K562 (cell line): ENCODE results near the gene BICDL1. TPM values are rescaled to one million over a fixed set of nuclear protein-coding genes. Genes with fewer than 3 reads are reported as not detected.

ENCODE experiments used
- ATAC-seq: fragments of 200-7000 bp; cut with Tn5 transposase; 3 replicates; pipeline ENCODE4 v1.9.1; 2020; ENCODE audit warnings: moderate library complexity
- BruUV-seq: library from RNA; stranded (reverse); fragments of 400-500 nt; replicated peaks from 2 replicates; lab custom pipeline; 2021; lab: Mats Ljungman, UMichigan
- CTCF ChIA-PET: fragments of 300-600 bp; formaldehyde crosslinking; extraction: SDS; loops from one replicate; lab custom pipeline; 2021; ENCODE audit warnings: low intra/inter-chr PET ratio; lab: Yijun Ruan, JAX
- POLR2A ChIA-PET: fragments of 300-600, 350-650 bp; sonication (Branson Sonifier 250); formaldehyde crosslinking; extraction: SDS; loops from one replicate; lab custom pipeline; 2021; ENCODE audit warnings: antibody characterized with exemption, inconsistent platforms; lab: Yijun Ruan, JAX
- DNase-seq, 4 experiments: peaks; one replicate each; pipeline versions ENCODE4 v3.0.0 to v3.0.0-alpha.2; 2011 to 2018; ENCODE audit warnings: low spot score in 3 of 4, mixed read lengths in 3 of 4; ENCODE audit errors: extremely low read depth in 1 of 4
- FAIRE-seq: peaks from 2 replicates; lab custom pipeline; 2011; peaks lifted over from hg19 to GRCh38; lab: Jason Lieb, UNC
- H2AFZ ChIP-seq: 2 replicates; pipeline ENCODE4 v1.6.0; 2011; ENCODE audit warnings: low read depth, low read length, control low read depth, inconsistent platforms
- H3K27ac ChIP-seq: fragments of 200-600 bp; 3 replicates; pipeline ENCODE4 v1.8.0; 2011; ENCODE audit warnings: low read depth, mild to moderate bottlenecking, control low read depth, inconsistent platforms, low read length, moderate library complexity, mixed read lengths; ENCODE audit errors: extremely low read depth
- H3K27me3 ChIP-seq, 2 experiments: fragments of 300-600 bp in 1 of 2; 2 replicates in 1 of 2; 3 replicates in 1 of 2; pipeline versions ENCODE4 v1.6.0 to v1.8.0; 2011; ENCODE audit warnings: inconsistent platforms in 2 of 2, low read length in 2 of 2, mild to moderate bottlenecking in 1 of 2, mixed read lengths in 1 of 2, moderate library complexity in 1 of 2; ENCODE audit not compliant: control insufficient read depth in 2 of 2, insufficient read depth in 2 of 2
- H3K36me3 ChIP-seq: fragments of 300-600 bp; 3 replicates; pipeline ENCODE4 v1.8.0; 2011; ENCODE audit warnings: mild to moderate bottlenecking, low read length, inconsistent platforms; ENCODE audit not compliant: control insufficient read depth, insufficient read depth
- H3K4me1 ChIP-seq, 2 experiments: fragments of 200-600 bp in 1 of 2; replicated peaks in 1 of 2; 2 replicates in 1 of 2; 3 replicates in 1 of 2; pipeline versions ENCODE4 v1.5.1 to v1.8.0; 2011; ENCODE audit warnings: inconsistent platforms in 2 of 2, low read length in 2 of 2, mild to moderate bottlenecking in 1 of 2, mixed read lengths in 1 of 2, moderate library complexity in 1 of 2; ENCODE audit not compliant: control insufficient read depth in 2 of 2, insufficient read depth in 2 of 2
- H3K4me2 ChIP-seq: 2 replicates; pipeline ENCODE4 v1.6.1; 2011; ENCODE audit warnings: low read length, control low read depth, inconsistent platforms, mixed read lengths; ENCODE audit not compliant: insufficient read depth
- H3K4me3 ChIP-seq: fragments of 200-600 bp; sonication (generic), shearing (Covaris generic); 2 replicates; pipeline ENCODE4 v1.5.1; 2016; ENCODE audit warnings: control low read depth, inconsistent platforms
- H3K79me2 ChIP-seq: fragments of 200-600 bp; 3 replicates; pipeline ENCODE4 v1.8.0; 2011; ENCODE audit warnings: low read length, inconsistent platforms; ENCODE audit not compliant: control insufficient read depth, insufficient read depth
- H3K9ac ChIP-seq, 2 experiments: 2 replicates each; pipeline versions ENCODE4 v1.6.0 to v1.6.1; 2011; ENCODE audit warnings: low read depth in 2 of 2, low read length in 2 of 2, control low read depth in 1 of 2, inconsistent platforms in 1 of 2, mild to moderate bottlenecking in 1 of 2, mixed read lengths in 1 of 2; ENCODE audit not compliant: insufficient read depth in 1 of 2
- H3K9me1 ChIP-seq: one replicate; pipeline ENCODE4 v1.6.0; 2011; ENCODE audit warnings: inconsistent platforms, mild to moderate bottlenecking, low read length, moderate library complexity; ENCODE audit not compliant: control insufficient read depth, insufficient read depth
- H3K9me3 ChIP-seq: replicated peaks from 2 replicates; pipeline ENCODE4 v1.5.1; 2011; ENCODE audit warnings: low read depth, low read length, inconsistent platforms; ENCODE audit not compliant: control insufficient read depth, insufficient read depth
- H4K20me1 ChIP-seq: replicated peaks from 2 replicates; pipeline ENCODE4 v1.6.1; 2011; ENCODE audit warnings: low read length, inconsistent platforms, mixed read lengths; ENCODE audit not compliant: control insufficient read depth, insufficient read depth
- AFF1 ChIP-seq, 2 experiments: fragments of 450-650 bp; IDR thresholded peaks; 2 replicates each; pipeline ENCODE4 v1.6.1; 2018; ENCODE audit warnings: mild to moderate bottlenecking in 2 of 2, low read depth in 1 of 2; ENCODE audit not compliant: partially characterized antibody in 2 of 2
- E2F8 ChIP-seq: fragments of 450-650 bp; IDR thresholded peaks from 2 replicates; pipeline ENCODE4 v1.7.1; 2018; ENCODE audit warnings: mild to moderate bottlenecking, low read depth; ENCODE audit not compliant: partially characterized antibody
- FOXJ2 ChIP-seq: fragments of 200-800 bp; sonication (Bioruptor generic); IDR thresholded peaks from 2 replicates; pipeline ENCODE4 v1.6.1; 2016; ENCODE audit warnings: missing genetic modification characterization, missing compliant biosample characterization
- SUPT5H ChIP-seq: fragments of 450-650 bp; IDR thresholded peaks from 2 replicates; pipeline ENCODE4 v1.6.1; 2016
- ZFP30 ChIP-seq: fragments of 250-450 bp; sonication (Bioruptor Pico); IDR thresholded peaks from 2 replicates; pipeline ENCODE4 v1.8.0; 2022; ENCODE audit warnings: moderate library complexity, mild to moderate bottlenecking, inconsistent platforms, borderline replicate concordance
- ZFP91 ChIP-seq: sonication (generic); formaldehyde crosslinking; IDR thresholded peaks from 2 replicates; pipeline ENCODE4 v1.8.0; 2022; ENCODE audit warnings: mild to moderate bottlenecking, missing genetic modification reagents
- ZNF695 ChIP-seq: fragments of 450-650 bp; formaldehyde crosslinking; IDR thresholded peaks from 2 replicates; pipeline ENCODE4 v1.4.0; 2020; ENCODE audit warnings: mild to moderate bottlenecking, moderate library complexity
- WGBS: fragments of 100-300 bp; shearing (Covaris generic); methylation state at CpG from one replicate; pipeline ENCODE4 v1.1.6; 2016; ENCODE audit warnings: low coverage, mixed read lengths; ENCODE audit not compliant: insufficient coverage; ENCODE audit errors: missing lambda C conversion rate; 5-methylcytosine and 5-hydroxymethylcytosine counted together
- in situ Hi-C: fragments of 300-500 bp; cut with MboI; formaldehyde crosslinking; loops from 4 replicates; pipeline ENCODE4 v1.15.0; 2018; ENCODE audit warnings: inconsistent platforms, mixed read lengths
- intact Hi-C: fragments of 100-400 bp; cut with micrococcal nuclease; formaldehyde crosslinking; loops from 2 replicates; pipeline ENCODE4 v1.14.2; 2022
- polyA plus RNA-seq, 8 experiments: library from polyadenylated mRNA; depleted of rRNA in 4 of 8; stranded (reverse) in 5 of 8; unstranded in 3 of 8; fragments of >200 nt; fragmentation: Nextera tagmentation in 2 of 8; fragmentation: Illumina TruSeq in 1 of 8; extraction: Ambion mirVana in 2 of 8; extraction: Trizol in 1 of 8; gene quantifications; 2 replicates each; pipeline versions ENCODE4 v1.2.1 to v1.2.3, GENCODE V29; 2011 to 2014; ENCODE audit warnings: inconsistent platforms in 1 of 8, missing spikeins in 1 of 8
- total RNA-seq, 7 experiments: library from RNA; depleted of rRNA in 6 of 7; stranded (reverse); fragments of >200 nt in 6 of 7; fragmentation: Illumina TruSeq in 2 of 7; extraction: Trizol in 2 of 7; gene quantifications; 2 replicates each; pipeline versions ENCODE4 v1.2.1 to v1.2.3, GENCODE V29; 2011 to 2021; ENCODE audit warnings: low replicate concordance in 1 of 7
- TF ChIP-seq, protein P1 (sequence below): fragments of 450-650 bp; conservative IDR thresholded peaks from 2 replicates; pipeline ENCODE4 v1.6.1; 2016; ENCODE audit warnings: missing genetic modification characterization, low read depth, mild to moderate bottlenecking, control low read depth, missing compliant biosample characterization
- TF ChIP-seq, protein P2 (sequence below): fragments of 450-650 bp; IDR thresholded peaks from 2 replicates; pipeline ENCODE4 v1.6.1; 2016; ENCODE audit warnings: antibody characterized with exemption

The BICDL1 gene
- total and polyA plus RNA-seq, 9 of the 15 experiments (the other 6 are each of a cell fraction or from before 2014, with no cell fraction given), result 0.06 to 2.0 (median 0.58) TPM

- Histone ChIP-seq H3K27ac (no peak overlapping the region), H3K9me3 (no peaks in the 10 kb centered on the region), H3K4me3 (no peak overlapping the region), H3K4me2 (no peak overlapping the region), H3K79me2 (no peaks in the 10 kb centered on the region), H3K4me1 (no peaks in the 10 kb centered on the region), H3K9ac (no peak overlapping the region), H3K27me3 (no peaks in the 10 kb centered on the region), H3K36me3 (peaks cover 86% of the 10 kb centered on the region), H2AFZ (no peak overlapping the region), H3K9me1 (no peaks in the 10 kb centered on the region), H4K20me1 (peaks cover 5% of the 10 kb centered on the region; the same call in 1 of the 2 replicates)
- in situ Hi-C loops, result no loop called here
- no TSS peak for BruUV-seq
- FAIRE-seq (no peak), DNase-seq (no peak), ATAC-seq (no peak)
- ChIA-PET POLR2A (interaction anchor here (1.1 kb wide), 1 partner anchor 71 kb away, joined by 3 read pairs; the partner anchor contains the start of gene RPLP0), CTCF (no interaction called here)
- intact Hi-C loops, result no loop called here
- 87% methylated on average over 5 of the region's 6 CpGs for WGBS
- TF ChIP-seq FOXJ2 (tag) (no peak), ZFP91 (CRISPR knock-in tag) (no peak), ZNF695 (CRISPR knock-in tag) (no peak), E2F8 (no peak), AFF1 (IDR thresholded peaks at IDR 0.05; ENCODE audit: low read depth in 1 of 2, partially characterized antibody in 2 of 2) (no peak), ZFP30 (CRISPR knock-in tag) (no peak), SUPT5H (no peak)
- TF ChIP-seq, protein P1, sequence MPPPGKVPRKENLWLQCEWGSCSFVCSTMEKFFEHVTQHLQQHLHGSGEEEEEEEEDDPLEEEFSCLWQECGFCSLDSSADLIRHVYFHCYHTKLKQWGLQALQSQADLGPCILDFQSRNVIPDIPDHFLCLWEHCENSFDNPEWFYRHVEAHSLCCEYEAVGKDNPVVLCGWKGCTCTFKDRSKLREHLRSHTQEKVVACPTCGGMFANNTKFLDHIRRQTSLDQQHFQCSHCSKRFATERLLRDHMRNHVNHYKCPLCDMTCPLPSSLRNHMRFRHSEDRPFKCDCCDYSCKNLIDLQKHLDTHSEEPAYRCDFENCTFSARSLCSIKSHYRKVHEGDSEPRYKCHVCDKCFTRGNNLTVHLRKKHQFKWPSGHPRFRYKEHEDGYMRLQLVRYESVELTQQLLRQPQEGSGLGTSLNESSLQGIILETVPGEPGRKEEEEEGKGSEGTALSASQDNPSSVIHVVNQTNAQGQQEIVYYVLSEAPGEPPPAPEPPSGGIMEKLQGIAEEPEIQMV (tag), result no peak
- TF ChIP-seq, protein P2, sequence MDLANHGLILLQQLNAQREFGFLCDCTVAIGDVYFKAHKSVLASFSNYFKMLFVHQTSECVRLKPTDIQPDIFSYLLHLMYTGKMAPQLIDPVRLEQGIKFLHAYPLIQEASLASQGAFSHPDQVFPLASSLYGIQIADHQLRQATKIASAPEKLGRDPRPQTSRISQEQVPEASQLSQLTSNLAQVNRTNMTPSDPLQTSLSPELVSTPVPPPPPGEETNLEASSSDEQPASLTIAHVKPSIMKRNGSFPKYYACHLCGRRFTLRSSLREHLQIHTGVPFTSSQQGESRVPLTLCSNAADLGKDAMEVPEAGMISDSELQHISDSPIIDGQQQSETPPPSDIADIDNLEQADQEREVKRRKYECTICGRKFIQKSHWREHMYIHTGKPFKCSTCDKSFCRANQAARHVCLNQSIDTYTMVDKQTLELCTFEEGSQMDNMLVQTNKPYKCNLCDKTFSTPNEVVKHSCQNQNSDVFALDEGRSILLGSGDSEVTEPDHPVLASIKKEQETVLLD, result no peak
Observed at GRCh38 chr12:120130011-120130410, 141.0 kb downstream of the BICDL1 start.
